Bronchial epithelial cell (primary cell): ENCODE measurements around the gene DHX34. TPM values are rescaled to one million over a fixed set of nuclear protein-coding genes. Genes with fewer than 3 reads are reported as not detected.

Experiments
- DNase-seq: peaks from one replicate; pipeline ENCODE4 v3.0.0-alpha.2; 2010; ENCODE audit warnings: low read depth
- FAIRE-seq: peaks from 2 replicates; lab custom pipeline; 2011; peaks lifted over from hg19 to GRCh38; lab: Jason Lieb, UNC
- H3K27me3 ChIP-seq: 2 replicates; pipeline ENCODE4 v1.5.1; 2011; ENCODE audit warnings: low read length; ENCODE audit not compliant: control insufficient read depth, insufficient read depth
- H3K36me3 ChIP-seq: 2 replicates; pipeline ENCODE4 v1.5.1; 2011; ENCODE audit warnings: low read length; ENCODE audit not compliant: control insufficient read depth, insufficient read depth
- H3K4me3 ChIP-seq: 2 replicates; pipeline ENCODE4 v1.5.1; 2011; ENCODE audit warnings: mild to moderate bottlenecking, low read depth, low read length, control low read depth
- total RNA-seq: library from RNA; depleted of rRNA; stranded (reverse); fragments of >200 nt; gene quantifications from 2 replicates; pipeline ENCODE4 v1.2.1, GENCODE V29; 2014
- TF ChIP-seq, protein P1 (sequence below): IDR thresholded peaks from 2 replicates; pipeline ENCODE4 v1.5.1; 2011; ENCODE audit warnings: mild to moderate bottlenecking, moderate library complexity, low read length, control low read depth, inconsistent platforms; ENCODE audit not compliant: insufficient read depth, severe bottlenecking

DHX34 gene
- total RNA-seq, 1 donor from 2014 or later = 9.5 TPM

DNA sequence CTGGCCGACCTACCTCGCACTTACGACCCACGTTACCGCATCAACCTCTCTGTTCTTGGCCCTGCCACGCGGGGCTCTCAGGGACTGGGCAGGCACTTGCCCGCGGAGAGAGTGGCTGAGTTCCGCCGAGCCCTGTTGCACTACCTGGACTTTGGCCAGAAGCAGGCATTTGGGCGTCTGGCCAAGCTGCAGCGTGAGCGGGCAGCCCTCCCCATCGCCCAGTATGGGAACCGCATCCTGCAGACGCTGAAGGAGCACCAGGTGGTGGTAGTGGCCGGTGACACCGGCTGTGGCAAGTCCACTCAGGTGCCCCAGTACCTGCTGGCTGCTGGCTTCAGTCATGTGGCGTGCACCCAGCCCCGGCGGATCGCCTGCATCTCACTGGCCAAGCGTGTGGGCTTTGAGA is 4.2 kb downstream of the DHX34 start:
- Histone ChIP-seq H3K36me3 (peaks cover 26% of the 10 kb centered on the region), H3K4me3 (no peak overlapping the region), H3K27me3 (no peaks in the 10 kb centered on the region)
- TF ChIP-seq, protein P1, sequence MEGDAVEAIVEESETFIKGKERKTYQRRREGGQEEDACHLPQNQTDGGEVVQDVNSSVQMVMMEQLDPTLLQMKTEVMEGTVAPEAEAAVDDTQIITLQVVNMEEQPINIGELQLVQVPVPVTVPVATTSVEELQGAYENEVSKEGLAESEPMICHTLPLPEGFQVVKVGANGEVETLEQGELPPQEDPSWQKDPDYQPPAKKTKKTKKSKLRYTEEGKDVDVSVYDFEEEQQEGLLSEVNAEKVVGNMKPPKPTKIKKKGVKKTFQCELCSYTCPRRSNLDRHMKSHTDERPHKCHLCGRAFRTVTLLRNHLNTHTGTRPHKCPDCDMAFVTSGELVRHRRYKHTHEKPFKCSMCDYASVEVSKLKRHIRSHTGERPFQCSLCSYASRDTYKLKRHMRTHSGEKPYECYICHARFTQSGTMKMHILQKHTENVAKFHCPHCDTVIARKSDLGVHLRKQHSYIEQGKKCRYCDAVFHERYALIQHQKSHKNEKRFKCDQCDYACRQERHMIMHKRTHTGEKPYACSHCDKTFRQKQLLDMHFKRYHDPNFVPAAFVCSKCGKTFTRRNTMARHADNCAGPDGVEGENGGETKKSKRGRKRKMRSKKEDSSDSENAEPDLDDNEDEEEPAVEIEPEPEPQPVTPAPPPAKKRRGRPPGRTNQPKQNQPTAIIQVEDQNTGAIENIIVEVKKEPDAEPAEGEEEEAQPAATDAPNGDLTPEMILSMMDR = no peak
- DNase-seq (no peak), FAIRE-seq (no peak)

DNA sequence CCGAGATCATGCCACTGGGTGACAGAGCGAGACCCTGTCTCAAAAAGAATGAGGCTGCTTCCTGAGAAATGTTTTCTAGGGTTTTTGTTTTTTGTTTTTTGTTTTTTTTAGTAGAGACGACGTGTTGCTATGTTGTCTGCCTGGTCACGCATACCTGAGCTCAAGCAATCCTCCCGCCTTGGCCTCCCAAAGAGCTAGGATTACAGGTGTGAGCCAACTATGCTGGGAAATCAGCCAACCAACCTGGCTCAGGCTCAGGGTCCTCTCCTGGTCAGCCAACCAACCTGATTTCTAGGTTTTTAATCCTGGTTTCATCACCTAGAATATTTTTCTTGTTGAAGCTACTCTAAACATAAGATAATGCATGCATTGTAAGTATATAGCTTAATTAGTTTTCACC is 7.8 kb downstream of the DHX34 start:
- H3K27me3 ChIP-seq = no peaks in the 10 kb centered on the region
- TF ChIP-seq, protein P1 = no peak
- no peak for FAIRE-seq
- DNase-seq = no peak
- no peak overlapping the region for H3K4me3 ChIP-seq
- peaks cover 35% of the 10 kb centered on the region for H3K36me3 ChIP-seq

DNA sequence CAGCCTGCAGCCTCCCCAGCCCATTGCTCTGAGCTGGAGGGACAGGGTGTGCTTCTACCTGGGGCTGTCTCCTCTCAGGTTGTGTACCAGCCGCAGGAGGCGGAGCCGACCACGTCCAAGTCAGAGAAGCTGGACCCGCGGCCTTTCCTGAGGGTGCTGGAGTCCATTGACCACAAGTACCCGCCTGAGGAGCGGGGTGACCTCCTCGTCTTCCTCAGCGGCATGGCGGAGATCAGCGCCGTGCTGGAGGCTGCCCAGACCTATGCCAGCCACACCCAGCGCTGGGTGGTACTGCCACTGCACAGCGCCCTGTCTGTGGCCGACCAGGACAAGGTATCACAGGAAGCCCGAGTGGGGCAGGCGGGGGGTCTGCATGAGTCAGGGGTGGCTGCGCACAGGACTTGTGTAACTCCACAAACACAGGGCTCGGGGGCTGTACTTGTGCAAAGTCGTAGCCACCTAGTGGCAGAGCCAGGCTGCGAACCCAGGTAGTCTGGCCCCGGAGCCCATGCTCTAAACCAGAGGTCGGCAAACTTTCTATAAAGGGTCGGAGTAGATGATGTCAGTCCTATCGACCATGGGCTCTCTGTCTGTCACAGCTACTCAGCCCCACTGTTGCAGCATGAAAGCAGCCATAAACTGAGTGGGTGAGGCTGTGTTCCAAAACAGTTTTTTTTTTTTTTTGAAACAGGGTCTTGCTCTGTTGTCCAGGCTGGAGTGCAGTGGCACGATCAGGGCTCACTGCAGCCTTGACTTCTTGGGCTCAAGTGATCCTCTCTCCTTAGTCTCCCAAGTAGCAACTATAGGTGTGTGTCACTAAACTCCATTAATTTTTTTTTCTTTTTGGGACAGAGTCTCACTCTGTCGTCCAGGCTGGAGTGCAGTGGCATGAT is 8.9 kb downstream of the DHX34 start:
- DNase-seq (no peak), FAIRE-seq (no peak)
- H3K36me3 ChIP-seq = peaks cover 33% of the 10 kb centered on the region
- no peaks in the 10 kb centered on the region for H3K27me3 ChIP-seq
- H3K4me3 ChIP-seq = no peak overlapping the region
- TF ChIP-seq, protein P1 = peak; percentile 11

GRCh38 chr19:47358936-47359335 is 9.8 kb downstream of the DHX34 start:
- TF ChIP-seq, protein P1 = no peak
- FAIRE-seq = no peak
- peaks cover 32% of the 10 kb centered on the region for H3K36me3 ChIP-seq
- no peak overlapping the region for H3K4me3 ChIP-seq
- DNase-seq = no peak
- H3K27me3 ChIP-seq = no peaks in the 10 kb centered on the region

DNA sequence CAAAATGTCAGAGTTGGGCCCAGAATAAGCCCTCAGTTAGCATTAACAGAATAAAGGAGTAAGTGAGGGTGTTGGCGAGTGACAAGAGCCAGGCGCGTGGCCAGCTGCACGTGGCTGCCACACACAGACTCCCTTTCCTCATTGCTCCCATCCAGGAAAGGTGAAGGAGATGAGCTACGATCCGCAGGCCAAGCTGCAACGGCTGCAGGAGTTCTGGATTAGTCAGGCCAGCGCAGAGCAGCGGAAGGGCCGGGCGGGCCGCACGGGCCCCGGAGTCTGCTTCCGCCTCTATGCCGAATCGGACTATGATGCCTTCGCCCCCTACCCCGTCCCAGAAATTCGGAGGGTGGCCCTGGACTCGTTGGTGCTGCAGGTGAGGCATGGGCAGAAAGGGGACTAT is 13.2 kb downstream of the DHX34 start:
- TF ChIP-seq, protein P1 = no peak
- Histone ChIP-seq H3K36me3 (peaks cover 31% of the 10 kb centered on the region), H3K27me3 (no peaks in the 10 kb centered on the region), H3K4me3 (no peak overlapping the region)
- DNase-seq (no peak), FAIRE-seq (no peak)
